ENCODE data around the gene FAM124A.

DNA sequence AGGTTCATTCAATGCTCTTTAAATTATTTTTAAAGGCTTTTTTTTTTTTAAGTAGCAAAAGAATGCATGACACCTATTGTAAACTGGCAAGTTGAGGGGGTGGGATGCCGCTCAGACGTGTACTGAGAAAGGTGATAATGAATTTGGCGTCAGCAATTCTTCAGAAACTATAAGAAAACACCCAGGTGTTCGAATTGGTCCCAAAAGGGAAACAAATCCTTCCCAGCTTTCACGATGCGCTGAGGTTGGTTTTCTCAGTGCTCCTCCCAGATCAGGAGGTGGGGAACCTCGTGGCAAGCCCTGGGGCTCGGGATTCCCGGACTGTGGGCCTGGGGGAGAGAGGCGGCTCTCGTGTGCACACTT, 543 bp upstream of the FAM124A start:
- TF ChIP-seq, protein P1, sequence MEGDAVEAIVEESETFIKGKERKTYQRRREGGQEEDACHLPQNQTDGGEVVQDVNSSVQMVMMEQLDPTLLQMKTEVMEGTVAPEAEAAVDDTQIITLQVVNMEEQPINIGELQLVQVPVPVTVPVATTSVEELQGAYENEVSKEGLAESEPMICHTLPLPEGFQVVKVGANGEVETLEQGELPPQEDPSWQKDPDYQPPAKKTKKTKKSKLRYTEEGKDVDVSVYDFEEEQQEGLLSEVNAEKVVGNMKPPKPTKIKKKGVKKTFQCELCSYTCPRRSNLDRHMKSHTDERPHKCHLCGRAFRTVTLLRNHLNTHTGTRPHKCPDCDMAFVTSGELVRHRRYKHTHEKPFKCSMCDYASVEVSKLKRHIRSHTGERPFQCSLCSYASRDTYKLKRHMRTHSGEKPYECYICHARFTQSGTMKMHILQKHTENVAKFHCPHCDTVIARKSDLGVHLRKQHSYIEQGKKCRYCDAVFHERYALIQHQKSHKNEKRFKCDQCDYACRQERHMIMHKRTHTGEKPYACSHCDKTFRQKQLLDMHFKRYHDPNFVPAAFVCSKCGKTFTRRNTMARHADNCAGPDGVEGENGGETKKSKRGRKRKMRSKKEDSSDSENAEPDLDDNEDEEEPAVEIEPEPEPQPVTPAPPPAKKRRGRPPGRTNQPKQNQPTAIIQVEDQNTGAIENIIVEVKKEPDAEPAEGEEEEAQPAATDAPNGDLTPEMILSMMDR (IDR thresholded peaks at IDR 0.05 in 8 of 11, conservative IDR thresholded peaks at IDR 0.05 in 3 of 11): no peak
- TF ChIP-seq POLR2A (IDR thresholded peaks at IDR 0.05) (no peak), POLR2AphosphoS5 (IDR thresholded peaks at IDR 0.05) (no peak)
